RWPE1 (cell line): ENCODE results near the gene NELFB.

Source experiments
- CTCF ChIA-PET: fragments of 350-600 bp; sonication (Branson Sonifier 250); formaldehyde crosslinking; extraction: SDS; loops from one replicate; lab custom pipeline; 2021; lab: Yijun Ruan, JAX
- POLR2A ChIA-PET: fragments of 400-600 bp; formaldehyde crosslinking; extraction: SDS; loops from one replicate; lab custom pipeline; 2020; ENCODE audit warnings: antibody characterized with exemption; ENCODE audit not compliant: low non-redundant PET; lab: Yijun Ruan, JAX
- DNase-seq: peaks from one replicate; pipeline ENCODE4 v3.0.0; 2012; ENCODE audit warnings: low spot score
- H3K27ac ChIP-seq: fragments of 450-650 bp; 2 replicates; pipeline ENCODE4 v1.5.1; 2017
- CTCF ChIP-seq: fragments of 450-650 bp; conservative IDR thresholded peaks from 2 replicates; pipeline ENCODE4 v1.5.1; 2017; ENCODE audit warnings: low read depth, mild to moderate bottlenecking

NELFB gene

DNA sequence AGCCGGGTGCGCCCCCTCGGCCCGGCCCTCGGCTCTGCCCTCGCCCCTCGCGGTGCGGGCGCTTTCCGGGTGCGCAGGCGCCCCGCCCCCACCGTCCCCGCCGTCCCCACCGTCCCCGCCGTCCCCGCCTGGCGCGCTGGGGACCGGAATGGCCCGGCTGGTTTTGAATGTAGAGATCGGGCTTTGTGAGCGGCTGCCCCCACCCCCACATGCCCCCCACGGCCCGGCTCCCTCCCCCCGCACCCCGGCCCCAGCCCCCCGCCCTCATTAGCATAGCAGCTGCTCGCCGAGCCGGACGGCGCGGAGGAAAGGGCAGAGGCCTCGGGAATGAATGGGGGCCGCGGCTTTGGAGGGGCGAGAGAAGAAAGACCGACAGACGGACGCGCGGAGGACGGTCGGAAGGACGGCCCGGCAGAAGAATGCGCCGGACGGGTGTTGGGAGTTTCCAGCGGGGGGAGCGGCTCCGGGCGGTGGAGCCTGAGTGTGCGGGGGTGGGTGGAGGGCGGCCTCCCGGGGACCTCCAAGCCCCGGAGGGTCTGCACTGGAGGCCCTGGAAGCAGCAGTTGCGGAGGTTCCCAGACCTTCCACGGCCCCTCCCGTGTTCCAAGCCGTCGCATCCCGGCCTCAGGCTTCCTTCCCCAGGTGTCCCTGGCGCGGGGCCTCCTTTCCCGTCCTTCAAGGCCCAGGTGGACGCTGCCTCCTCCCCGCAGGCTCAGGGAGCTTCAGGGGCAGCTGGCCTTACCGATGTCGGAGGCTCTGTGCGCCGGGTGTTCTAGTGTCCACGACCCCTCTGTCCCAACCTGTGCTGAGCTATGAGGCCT is 40.9 kb downstream of the NELFB start:
- CTCF ChIA-PET, result interaction anchor here (0.6 to 1.5 kb wide), 6 partner anchors 108 to 856 kb away, joined by 3 to 8 read pairs (median 4); no protein-coding TSS in a partner anchor
- peak overlapping the region; percentile 44 for H3K27ac ChIP-seq
- POLR2A ChIA-PET, result no interaction called here
- TF ChIP-seq CTCF, result no peak
- DNase-seq, result no peak

- no peak for TF ChIP-seq CTCF
- H3K27ac ChIP-seq, result peak overlapping the region; percentile 44
- ChIA-PET CTCF (interaction anchor here (0.6 to 1.5 kb wide), 3 partner anchors 148 to 857 kb away, joined by 3 to 8 read pairs (median 4); no protein-coding TSS in a partner anchor), POLR2A (no interaction called here)
- DNase-seq, result no peak
These were observed 41.8 kb downstream of the NELFB start for GRCh38 chr9:137296670-137297664.

DNA sequence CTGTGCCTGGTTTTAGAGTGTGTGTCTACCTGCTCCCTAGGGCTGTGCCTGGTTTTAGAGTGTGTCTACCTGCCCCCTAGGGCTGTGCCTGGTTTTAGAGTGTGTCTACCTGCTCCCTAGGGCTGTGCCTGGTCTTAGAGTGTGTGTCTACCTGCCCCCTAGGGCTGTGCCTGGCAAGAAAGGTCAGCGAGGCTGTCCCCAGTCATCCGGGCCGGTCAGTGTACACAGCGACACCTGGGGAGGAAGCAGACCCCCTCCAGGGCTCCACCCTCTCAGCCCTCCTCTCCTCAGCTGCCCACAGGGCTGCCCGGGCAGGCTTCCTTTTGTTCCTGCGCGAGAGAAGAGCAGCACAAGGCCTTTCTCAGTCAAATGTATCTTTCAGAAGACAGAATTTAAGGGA is 42.8 kb downstream of the NELFB start:
- no peak for DNase-seq
- TF ChIP-seq CTCF, result no peak
- H3K27ac ChIP-seq, result peak overlapping the region; percentile 77
- ChIA-PET POLR2A (no interaction called here), CTCF (no interaction called here)

GRCh38 chr9:137298401-137299202 is 43.5 kb downstream of the NELFB start:
- no peak for TF ChIP-seq CTCF
- ChIA-PET CTCF (interaction anchor here (0.6 kb wide), 1 partner anchor 60 kb away, joined by 4 read pairs; no protein-coding TSS in a partner anchor), POLR2A (interaction anchor here (0.6 kb wide), 1 partner anchor 12 kb away, joined by 4 read pairs; no protein-coding TSS in a partner anchor)
- peak overlapping the region; percentile 77 for H3K27ac ChIP-seq
- DNase-seq, result no peak

GRCh38 chr9:137299203-137299565 is 44.1 kb downstream of the NELFB start:
- H3K27ac ChIP-seq, result peak overlapping the region; percentile 77
- CTCF ChIA-PET, result interaction anchor here (0.6 kb wide), 2 partner anchors 61 to 146 kb away, joined by 4 read pairs; no protein-coding TSS in a partner anchor
- TF ChIP-seq CTCF, result no peak
- DNase-seq, result no peak
- POLR2A ChIA-PET, result interaction anchor here (0.6 kb wide), 1 partner anchor 13 kb away, joined by 4 read pairs; no protein-coding TSS in a partner anchor
